Kidney tubule cell (primary cell): ENCODE data around the gene APLP2.

ENCODE experiments used
- DNase-seq: peaks from one replicate; pipeline ENCODE4 v3.0.0-alpha.2; 2018; ENCODE audit warnings: low spot score

APLP2 gene

DNA sequence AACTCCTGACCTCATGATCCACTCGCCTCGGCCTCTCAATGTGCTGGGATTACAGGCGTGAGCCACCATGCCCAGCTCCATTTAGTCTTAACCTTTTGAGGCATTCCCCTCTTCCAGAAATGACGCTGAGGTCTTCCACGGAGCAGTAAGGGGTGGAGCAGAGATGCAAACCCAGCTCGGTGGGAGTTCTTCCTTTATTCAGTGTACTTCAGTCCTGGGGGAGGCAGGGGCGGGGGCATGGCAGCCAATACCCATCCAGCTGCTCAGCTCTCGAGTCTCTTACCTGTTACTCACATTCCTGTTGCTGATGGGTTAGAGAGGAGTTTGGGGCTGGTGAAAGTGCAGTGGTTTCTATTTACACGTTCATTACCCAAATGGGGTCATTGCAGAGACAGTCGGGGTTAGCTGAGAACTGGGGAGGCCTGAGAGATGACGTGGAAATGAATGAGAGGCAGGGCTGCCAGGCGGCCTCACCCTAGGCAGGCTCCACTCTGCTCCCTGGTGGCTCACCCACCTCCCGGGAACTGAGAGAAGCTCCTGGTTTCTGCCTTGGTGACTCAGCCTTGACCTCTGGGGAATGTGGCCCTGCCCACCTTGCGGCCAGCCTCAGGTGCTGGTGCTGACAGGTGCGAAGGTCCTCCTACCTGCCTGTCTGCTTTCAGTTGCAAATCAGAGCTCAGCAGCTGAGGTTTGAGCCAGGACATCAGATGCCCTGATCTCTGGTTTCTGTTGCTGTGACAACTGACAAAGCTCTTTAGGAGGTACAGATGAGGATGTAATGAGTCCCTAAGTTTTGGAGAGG is 76.5 kb downstream of the APLP2 start:
- DNase-seq: peak; percentile 96

DNA sequence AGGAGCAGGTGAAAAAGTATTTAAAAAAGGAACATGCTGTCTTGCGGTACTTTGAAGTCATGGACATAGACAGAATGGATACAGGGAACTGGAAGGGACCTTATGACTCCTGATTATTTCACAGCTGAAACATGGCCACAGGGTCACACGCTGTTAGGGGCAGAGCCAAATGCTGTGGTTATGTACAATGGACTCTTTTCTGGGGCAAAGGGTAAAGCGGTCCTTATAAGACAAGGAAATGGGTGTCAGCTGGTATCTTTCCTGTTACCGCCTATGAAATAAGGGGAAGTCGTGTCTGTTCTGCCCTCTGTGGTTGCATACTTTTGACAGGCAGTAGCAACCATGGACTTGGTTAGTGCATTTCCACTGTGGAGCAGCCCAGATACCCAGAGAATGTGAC is 77.1 kb downstream of the APLP2 start:
- DNase-seq: peak; percentile 49

DNA sequence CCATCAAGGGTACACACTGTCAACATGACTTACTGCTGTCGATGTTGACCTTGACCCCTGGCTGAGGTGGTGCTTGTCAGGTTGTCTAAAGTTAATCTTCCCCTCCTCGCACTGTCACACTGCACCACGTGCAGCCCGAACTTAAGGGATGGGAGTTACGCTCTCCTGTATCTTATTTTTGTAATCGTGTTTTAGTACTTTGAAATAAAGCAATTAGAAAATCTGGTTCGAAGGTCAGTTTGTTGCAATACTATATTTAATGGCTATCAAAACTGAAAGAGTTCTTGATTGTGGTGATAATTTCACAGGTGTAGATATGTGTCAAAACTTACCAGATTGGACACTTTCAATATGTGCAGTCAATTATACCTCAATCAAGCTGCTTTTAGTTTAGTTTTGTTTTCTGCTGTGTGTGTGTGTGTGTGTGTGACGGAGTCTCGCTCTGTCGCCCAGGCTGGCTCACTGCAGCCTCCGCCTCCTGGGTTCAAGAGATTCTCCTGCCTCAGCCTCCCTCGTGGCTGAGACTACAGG is 79.2 kb downstream of the APLP2 start:
- DNase-seq: no peak

DNA sequence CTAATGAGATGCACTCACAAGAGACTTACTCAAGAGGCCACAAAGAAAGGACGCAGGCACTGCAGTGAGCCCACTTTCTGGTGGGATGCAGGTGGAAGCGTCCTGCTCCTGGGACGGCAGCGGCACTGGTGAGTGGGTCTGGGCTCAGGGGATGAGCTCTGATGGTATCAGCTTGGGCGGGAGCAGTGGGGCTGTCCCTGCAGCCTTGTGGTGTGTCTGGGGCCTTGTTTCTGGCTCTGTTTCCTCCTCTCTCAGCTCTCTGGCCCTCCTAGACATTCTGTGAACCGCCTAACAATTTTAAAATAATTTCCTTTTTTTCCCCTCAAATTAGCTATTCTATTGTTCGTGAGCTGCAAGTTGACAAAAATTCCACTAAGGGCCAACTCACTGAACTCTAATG is 81.1 kb downstream of the APLP2 start:
- DNase-seq: no peak

DNA sequence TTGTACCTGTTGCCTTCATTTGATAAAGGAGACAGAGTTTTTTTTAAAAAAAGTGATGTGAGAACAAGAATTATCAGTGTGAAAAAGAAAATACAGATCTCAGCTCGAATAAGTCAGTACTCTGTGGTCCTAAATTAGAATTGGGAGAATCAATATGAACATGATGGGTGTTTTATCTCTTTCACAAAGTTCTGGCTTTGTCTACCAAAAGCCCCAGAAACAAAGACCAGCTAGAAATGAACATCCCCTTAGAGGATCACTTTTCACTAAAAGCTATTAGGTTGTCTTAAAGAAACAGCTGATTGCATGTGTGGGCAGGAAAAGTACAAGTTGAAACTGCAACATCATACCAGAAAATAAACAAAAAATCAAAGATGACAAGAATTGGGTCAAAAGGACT is 81.5 kb downstream of the APLP2 start:
- no peak for DNase-seq

DNA sequence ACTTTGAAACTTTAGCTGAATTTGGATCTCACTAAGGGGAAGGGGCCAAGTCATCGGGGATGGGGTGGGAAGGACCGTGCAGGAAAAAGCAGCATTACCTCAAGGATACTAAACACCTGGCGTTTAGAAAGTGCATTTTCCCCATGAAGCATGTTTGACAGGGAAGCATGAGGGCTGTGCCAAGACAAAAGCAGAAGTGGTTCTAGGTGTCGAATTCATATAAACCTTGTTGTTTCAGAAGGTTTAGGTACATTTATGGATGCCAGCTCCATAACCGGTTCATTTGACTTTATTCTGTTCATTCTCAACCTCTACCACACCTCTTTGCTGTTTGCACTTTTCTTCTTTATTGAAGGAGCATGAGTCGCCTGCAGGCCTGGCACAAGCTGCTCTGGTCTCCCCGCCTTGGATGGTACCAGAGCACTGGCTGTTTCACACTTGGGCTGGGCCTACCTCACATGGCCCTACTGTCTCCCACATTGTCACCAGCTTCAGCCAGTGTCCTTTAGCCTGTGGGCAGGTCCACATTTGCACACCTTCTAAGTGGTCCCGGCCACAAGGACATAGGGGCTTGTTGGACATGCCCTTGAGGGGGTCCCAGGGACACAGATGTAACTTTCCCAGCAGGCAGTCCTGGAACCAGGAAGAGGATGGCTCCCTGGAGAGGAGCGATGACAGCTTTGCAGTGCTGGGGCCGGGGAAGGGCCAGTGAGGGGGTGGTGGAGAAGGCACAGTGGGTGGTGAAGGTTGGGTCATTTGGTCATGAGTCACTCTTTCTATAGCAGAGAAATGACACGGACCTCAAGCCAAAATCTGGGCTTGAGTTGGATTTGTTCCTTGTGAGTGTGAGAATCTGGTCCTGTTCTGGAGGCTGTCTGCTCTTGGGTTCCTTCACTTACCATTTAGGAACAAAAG is 86.7 kb downstream of the APLP2 start:
- peak; percentile 61 for DNase-seq

DNA sequence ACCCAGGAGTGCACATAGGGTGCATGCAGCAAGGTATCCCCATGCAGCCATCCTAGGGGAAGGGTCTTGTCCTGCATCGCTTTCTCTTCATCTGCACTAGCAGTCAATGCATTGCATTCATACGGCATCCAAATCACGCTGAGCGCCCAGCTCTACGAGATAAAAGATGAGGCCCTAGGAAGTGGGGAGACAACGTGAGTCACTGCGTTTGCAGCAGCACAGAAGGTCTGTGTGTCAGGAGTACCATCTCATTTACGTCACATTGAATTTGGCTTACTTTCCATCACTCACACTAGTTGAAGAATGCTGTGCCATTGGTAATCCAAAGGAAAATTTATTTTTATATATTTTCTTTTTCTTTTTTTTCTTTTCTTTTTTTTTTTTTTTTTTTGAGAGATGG is 87.4 kb downstream of the APLP2 start:
- DNase-seq: no peak

DNA sequence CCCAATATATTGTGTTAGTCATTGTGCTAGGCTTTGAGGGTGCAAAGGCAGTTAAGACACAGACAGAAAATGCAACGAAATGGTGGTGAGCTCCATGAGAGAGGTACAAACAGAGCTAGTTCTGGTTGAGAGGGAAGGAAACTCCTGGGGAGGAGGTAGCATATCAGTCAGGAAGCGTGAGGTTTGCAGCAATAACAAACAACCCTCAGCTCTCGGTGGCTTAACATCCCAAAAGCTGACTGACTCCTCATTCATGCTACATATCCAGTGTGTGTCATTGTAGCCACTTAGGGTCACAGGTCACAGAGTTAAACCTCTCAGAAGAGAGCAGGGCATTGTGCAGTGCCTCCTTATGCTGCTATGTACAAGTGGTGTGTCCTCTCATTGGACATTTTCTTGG is 88.1 kb downstream of the APLP2 start:
- DNase-seq: no peak

DNA sequence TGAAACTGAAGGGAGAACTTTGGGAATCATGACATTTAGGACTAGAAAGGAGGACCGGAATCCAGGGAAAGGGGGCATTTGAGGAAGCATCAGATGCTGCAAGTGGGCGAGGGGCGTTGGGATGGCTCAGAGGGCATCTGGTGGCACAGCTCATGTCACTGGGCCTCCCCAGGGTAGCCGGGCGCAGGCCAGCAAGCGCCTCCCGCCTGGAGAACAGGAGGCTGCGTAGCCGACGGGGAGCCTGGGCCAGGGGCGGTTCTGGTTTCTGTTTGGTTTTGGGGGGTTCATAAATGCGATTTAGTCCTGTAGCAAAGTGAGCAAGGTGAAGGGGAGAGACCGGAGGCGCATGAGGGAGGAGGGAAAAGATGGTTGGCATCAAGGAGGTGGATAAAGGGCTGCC is 89.4 kb downstream of the APLP2 start:
- DNase-seq: no peak

DNA sequence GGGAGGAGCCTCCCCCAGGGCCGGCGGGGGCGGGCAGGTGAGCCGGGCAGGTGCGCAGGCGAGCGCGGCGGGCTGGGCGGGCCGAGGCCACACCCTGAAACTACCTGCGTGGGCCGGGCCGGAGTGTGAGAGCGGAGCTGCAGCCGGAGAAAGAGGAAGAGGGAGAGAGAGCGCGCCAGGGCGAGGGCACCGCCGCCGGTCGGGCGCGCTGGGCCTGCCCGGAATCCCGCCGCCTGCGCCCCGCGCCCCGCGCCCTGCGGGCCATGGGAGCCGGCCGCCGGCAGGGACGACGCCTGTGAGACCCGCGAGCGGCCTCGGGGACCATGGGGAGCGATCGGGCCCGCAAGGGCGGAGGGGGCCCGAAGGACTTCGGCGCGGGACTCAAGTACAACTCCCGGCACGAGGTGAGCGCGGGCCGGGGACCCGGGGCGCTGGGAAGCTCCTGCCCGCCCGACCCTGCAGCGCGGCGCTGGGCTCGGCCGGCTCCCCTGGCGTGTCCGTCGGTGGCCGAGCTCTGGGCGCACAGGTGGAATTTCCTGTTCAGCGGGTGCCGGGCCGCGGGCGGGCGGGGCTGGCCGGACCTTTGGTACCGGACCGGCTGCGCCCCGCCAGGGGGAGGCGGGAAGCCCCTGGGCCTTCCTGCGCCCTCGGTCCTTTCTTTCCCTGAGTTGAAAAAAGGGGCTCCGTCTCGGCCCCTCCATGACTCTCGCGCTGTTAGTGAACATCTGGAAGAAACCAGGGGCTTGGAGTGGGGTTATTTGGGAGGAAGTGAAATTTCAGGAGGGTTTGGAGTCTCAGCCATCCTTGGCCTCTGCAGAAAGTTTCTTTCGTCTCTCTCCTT is 90.2 kb downstream of the APLP2 start, which contains the start of gene ST14:
ST14 (plus strand) TSS at position 126 of the 841 bp plus-strand sequence; CDS start at position 324, 198 bp downstream.
- peak; percentile 73 for DNase-seq

DNA sequence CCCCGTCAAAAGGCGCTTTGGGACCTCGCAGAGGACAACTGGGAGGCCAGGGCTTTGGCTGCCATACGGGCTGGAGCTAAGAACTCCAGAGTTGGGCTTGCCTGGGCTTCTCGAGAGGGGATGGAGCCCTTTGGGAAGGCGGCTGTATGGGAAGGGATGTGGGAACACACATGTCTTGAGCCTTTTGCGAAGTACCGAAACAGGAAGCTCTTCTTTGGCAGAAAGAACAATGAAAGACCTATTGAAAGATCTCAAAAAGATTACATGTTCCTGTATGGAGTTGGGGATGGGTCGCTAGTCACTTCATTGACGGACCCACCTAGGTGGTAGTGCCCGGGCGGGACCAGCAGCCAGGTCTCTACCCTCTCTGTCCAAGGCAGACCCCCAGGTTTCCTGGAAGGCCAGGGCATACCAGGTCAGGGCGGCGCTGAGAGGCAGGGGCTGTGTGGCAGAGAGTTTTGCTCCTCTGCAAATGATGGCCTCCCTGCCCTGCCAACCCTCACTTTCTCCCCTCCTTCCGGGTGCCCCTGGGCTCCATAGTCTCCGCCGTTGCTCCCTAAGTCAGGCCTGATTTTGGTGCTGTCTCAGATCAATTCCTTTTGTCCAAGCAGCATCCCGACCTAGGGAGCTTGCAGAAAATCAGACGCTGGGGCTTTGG is 90.9 kb downstream of the APLP2 start:
- no peak for DNase-seq

DNA sequence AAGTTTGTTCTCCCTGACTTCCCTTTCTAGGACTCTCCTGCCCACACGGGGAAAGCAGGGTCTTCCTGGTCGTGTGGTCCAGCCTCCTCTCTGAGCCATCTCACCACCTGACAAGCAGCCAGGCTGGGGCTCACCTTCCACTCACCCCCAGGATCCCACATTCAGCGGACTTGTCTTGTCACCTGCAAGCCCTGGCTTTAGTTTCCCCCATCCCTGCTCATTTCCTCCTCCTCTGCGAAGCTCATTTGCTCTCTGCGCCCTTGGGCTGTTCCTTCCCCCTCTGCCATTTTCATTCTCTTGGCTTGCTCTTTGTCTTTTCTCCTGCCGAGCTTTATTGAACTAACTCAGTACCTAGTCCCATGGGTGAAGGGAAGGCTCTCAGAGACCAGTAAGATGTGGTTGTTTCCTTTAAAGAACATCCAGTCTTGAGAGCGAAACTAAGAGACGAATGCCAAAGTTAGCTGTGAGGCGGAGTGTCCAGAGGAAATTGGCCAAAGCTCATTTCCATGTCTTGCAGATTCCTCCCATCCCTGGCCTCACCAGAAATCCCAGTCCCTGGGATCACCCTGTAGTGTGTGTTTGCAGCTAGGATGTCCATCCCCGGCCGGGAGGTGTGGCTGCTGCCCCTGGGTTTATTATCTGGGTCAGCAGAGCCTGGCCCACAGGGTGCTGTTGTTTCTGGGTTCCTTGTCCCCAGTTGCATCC is 91.9 kb downstream of the APLP2 start:
- no peak for DNase-seq

DNA sequence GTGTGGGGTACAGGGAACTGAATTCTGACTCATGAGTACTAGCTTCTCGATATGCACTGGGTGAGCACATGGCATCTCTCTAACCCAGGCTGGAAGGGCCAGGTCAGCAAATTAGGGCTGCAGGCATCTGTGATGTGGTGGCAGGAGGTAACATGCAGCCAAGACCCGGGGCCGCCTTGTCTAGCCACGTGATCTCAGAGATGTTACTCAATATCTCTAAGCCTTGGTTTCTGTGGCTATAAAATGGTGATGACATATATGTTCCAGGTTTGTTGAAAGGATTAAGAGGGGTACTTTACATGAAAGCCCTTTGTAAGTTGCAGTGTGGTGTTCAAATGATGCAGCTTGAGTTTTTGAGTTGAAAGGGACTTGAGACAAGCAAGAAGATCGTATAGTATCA is 93.0 kb downstream of the APLP2 start:
- DNase-seq: peak; percentile 64

DNA sequence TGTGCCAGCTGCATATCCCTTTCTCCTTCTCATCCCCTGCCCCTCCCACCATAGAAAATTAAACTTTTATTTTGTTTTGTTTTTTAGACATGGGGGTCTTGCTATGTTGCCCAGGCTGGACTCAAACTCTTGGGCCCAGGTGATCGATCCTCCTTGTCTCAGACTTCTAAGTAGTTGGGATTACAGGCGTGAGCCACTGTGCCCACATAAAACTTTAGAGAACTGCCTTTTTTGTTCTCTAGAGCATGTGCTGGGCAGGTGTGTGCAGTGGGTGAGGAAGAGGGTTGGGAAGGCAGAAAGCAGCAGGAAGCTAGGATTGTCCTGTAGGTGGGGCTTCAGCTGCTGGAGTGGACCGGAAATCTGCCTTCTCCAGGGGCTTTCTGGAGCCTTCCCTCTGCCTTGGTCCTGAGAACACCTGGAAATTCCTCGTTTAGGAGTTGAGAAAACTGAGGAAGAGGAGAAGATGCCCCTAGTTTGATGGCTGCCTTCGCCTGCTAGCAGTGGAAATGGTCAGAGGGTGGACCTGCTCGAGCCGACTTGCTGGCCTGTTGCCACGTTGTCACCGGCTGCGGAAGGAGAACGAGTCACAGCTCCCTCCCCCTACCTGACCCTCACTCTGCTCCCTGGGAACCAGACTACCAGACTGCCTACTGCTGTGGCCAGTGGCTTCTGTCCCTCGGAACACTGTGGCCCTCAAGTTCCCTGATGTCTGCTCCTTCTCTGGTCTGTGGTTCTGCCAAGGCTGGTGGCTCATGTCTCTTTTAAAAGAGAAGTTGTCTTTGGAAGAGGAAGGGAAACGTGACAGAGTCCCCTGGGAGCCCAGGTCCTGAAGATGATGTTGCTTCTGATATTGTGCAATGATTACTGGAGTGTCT is 93.9 kb downstream of the APLP2 start:
- peak; percentile 59 for DNase-seq

DNA sequence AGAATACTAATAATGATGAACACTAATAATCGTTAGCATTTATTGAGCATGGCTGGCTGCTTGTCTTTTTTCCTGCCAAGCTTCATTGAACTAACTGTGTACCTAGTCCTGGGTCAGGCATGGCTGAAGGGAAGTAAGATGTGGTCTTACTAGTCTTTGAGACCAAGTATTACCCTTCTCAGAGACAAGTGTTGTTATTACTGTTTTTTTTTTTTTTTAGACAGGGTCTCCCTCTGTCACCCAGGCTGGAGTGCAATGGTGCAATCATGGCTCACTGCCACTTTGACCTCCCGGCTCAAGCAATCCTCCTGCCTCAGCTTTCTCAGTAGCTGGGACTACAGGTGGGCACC is 94.5 kb downstream of the APLP2 start:
- DNase-seq: no peak

DNA sequence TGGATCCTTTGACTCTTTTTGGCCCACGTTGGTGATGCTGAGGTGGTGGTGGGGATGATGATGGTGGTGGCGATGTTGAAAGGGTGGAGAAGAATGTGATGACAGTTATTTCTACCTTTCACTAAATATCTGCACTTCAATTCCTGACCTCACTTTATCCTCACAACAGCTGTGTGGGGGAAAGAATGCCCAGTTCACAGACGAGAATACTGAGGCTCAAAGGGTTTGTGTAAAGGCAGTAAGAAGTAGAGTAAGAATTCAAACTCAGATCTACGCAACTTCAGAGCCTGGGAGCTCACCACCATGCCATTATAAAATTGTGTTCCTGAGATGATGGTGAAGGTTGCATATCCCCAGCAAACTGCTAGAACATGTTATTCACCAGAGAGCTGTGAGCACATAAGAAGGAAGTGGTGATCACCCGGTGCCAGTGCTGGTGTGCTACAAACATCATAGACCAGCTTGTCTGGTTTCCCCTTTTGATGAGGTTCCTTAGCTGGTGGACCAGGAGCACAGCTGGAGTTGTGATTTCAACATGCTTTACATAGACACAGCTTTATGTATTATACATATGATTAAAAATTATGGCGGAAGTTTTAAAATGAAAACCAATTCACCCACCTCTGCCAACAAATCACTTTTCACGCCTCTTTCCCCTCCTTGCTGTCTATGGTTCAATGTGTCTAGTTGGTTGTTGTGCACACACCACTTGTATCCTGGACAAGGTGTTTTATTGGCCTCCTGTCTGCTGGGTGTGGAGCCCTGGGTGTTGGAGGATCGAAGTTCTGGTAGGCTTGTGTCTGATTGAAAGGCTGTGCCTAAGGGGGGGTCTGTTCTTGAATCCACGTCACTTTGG is 96.1 kb downstream of the APLP2 start:
- DNase-seq: peak; percentile 32

DNA sequence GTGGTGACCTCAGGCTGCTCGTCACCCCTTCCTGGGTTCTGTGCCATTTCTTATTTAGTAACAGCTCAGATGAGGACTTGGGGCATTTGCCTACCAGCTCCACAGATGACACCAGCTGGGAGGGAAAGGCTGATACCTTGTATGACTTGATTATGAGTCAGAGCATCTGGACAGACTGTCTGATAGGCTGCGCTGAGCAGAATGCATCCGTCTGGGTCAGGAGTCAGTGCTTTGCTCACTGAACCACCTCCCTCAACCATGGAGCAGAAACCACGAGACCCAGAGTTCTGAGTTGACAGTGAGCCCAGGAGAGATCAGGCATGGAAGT is 96.7 kb downstream of the APLP2 start:
- peak; percentile 99 for DNase-seq

DNA sequence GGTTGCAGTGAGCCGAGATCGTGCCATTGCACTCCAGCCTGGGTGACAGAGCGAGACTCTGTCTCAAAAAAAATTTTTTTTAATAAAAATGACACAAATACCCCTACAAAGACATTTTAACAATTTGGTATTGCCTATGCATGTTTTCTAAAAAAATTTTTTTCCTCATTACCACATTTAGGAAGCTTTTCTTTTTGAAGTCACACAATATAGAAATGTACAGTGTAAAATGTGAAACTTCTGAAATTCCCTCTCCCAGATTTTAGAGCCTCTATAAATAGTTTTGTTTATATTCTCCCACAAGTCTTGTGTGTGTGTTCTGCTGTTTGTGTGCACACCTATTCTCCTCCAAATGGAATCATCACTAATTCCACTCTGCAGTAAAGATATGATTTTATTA is 97.5 kb downstream of the APLP2 start:
- no peak for DNase-seq

DNA sequence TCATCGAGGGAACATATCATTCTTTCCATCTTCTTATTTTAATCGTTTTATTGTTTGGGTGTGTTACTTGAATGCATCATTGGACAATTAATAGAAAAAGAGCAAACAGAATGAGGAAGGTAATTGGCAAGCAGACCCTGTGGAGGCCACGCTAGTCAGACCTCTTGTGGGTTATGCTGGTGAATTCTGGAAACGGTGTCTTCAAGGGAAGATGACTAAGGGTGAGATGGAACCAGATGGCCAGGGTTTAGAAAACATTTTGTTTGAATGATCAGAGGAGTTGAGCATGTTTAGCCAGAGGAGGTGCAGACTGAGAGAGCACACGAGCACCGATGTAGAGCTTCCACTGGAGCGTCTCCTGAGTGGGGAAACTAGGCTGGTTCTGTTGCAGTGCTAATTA is 98.4 kb downstream of the APLP2 start:
- peak; percentile 65 for DNase-seq
